ENCODE data around the gene ZPBP2. TPM values are rescaled to one million over a fixed set of nuclear protein-coding genes. Genes with fewer than 3 reads are reported as not detected.
A peak's percentile ranks its signal among the peaks of the same experiment; 100 is the strongest.

The ZPBP2 gene
- total and polyA plus RNA-seq, 2 donors: 0.11 TPM; not detected in 1

GRCh38 chr17:39916918-39917317 is 48.9 kb downstream of the ZPBP2 start:
- Histone ChIP-seq H3K27me3 (ENCODE audit: control insufficient read depth in 2 of 2, insufficient read depth in 1 of 2, low read length in 1 of 2) (no peaks in the 10 kb centered on the region), H3K27ac (ENCODE audit: low read depth in 1 of 2, low read length in 1 of 2) (no peak overlapping the region), H3K36me3 (ENCODE audit: control insufficient read depth in 2 of 2, insufficient read depth in 2 of 2, low read length in 1 of 2) (peaks cover 60 to 74% of the 10 kb centered on the region in 2 donors), H3K4me1 (ENCODE audit: control insufficient read depth in 2 of 2, insufficient read depth in 2 of 2, low read length in 2 of 2) (peaks cover 0 to 34% of the 10 kb centered on the region in 2 donors), H3K9me3 (ENCODE audit: control insufficient read depth in 2 of 2, insufficient read depth in 1 of 2, low read length in 1 of 2) (peaks cover 0 to 4% of the 10 kb centered on the region in 2 donors), H3K4me3 (ENCODE audit: low read length in 2 of 2) (no peak overlapping the region)
- DNase-seq (ENCODE audit: low read depth in 6 of 9, low spot score in 9 of 9): no peak
- WGBS: 98% methylated on average over 7 of the region's 7 CpGs

GRCh38 chr17:39919087-39919683 is 51.2 kb downstream of the ZPBP2 start:
- Histone ChIP-seq H3K36me3 (ENCODE audit: control insufficient read depth in 2 of 2, insufficient read depth in 2 of 2, low read length in 1 of 2) (peaks cover 69 to 79% of the 10 kb centered on the region in 2 donors), H3K4me1 (ENCODE audit: control insufficient read depth in 2 of 2, insufficient read depth in 2 of 2, low read length in 2 of 2) (peaks cover 6 to 57% of the 10 kb centered on the region in 2 donors), H3K9me3 (ENCODE audit: control insufficient read depth in 2 of 2, insufficient read depth in 1 of 2, low read length in 1 of 2) (peaks cover 0 to 4% of the 10 kb centered on the region in 2 donors), H3K4me3 (ENCODE audit: low read length in 2 of 2) (no peak overlapping the region), H3K27me3 (ENCODE audit: control insufficient read depth in 2 of 2, insufficient read depth in 1 of 2, low read length in 1 of 2) (no peaks in the 10 kb centered on the region), H3K27ac (ENCODE audit: low read depth in 1 of 2, low read length in 1 of 2) (no peak overlapping the region)
- 99% methylated on average over 9 of the region's 9 CpGs for WGBS
- no peak for DNase-seq (ENCODE audit: low read depth in 6 of 9, low spot score in 9 of 9)

- H3K36me3 ChIP-seq (ENCODE audit: control insufficient read depth in 2 of 2, insufficient read depth in 2 of 2, low read length in 1 of 2): peaks cover 70 to 88% of the 10 kb centered on the region in 2 donors
- 81% methylated on average over 19 of the region's 19 CpGs for WGBS
- peaks cover 20 to 70% of the 10 kb centered on the region in 2 donors for H3K4me1 ChIP-seq (ENCODE audit: control insufficient read depth in 2 of 2, insufficient read depth in 2 of 2, low read length in 2 of 2)
- H3K27me3 ChIP-seq (ENCODE audit: control insufficient read depth in 2 of 2, insufficient read depth in 1 of 2, low read length in 1 of 2): no peaks in the 10 kb centered on the region
- no peak overlapping the region for H3K4me3 ChIP-seq (ENCODE audit: low read length in 2 of 2)
- peak in 1 of 9 donors; percentile 25 for DNase-seq (ENCODE audit: low read depth in 6 of 9, low spot score in 9 of 9)
- H3K27ac ChIP-seq (ENCODE audit: low read depth in 1 of 2, low read length in 1 of 2): peak overlapping the region; percentile 61 to 72
- H3K9me3 ChIP-seq (ENCODE audit: control insufficient read depth in 2 of 2, insufficient read depth in 1 of 2, low read length in 1 of 2): peaks cover 0 to 4% of the 10 kb centered on the region in 2 donors
These were observed 52.5 kb downstream of the ZPBP2 start for GRCh38 chr17:39920218-39921210.

- H3K27me3 ChIP-seq (ENCODE audit: control insufficient read depth in 2 of 2, insufficient read depth in 1 of 2, low read length in 1 of 2): no peaks in the 10 kb centered on the region
- peaks cover 24 to 78% of the 10 kb centered on the region in 2 donors for H3K4me1 ChIP-seq (ENCODE audit: control insufficient read depth in 2 of 2, insufficient read depth in 2 of 2, low read length in 2 of 2)
- H3K36me3 ChIP-seq (ENCODE audit: control insufficient read depth in 2 of 2, insufficient read depth in 2 of 2, low read length in 1 of 2): peaks cover 65 to 81% of the 10 kb centered on the region in 2 donors
- no peak overlapping the region for H3K4me3 ChIP-seq (ENCODE audit: low read length in 2 of 2)
- WGBS: 46% methylated on average over 5 of the region's 5 CpGs
- H3K27ac ChIP-seq (ENCODE audit: low read depth in 1 of 2, low read length in 1 of 2): peak overlapping the region; percentile 61 to 72
- DNase-seq (ENCODE audit: low read depth in 6 of 9, low spot score in 9 of 9): no peak
- H3K9me3 ChIP-seq (ENCODE audit: control insufficient read depth in 2 of 2, insufficient read depth in 1 of 2, low read length in 1 of 2): peaks cover 0 to 4% of the 10 kb centered on the region in 2 donors
These were observed 53.3 kb downstream of the ZPBP2 start for GRCh38 chr17:39921323-39921722.

- DNase-seq (ENCODE audit: low read depth in 6 of 9, low spot score in 9 of 9): no peak
- Histone ChIP-seq H3K4me1 (ENCODE audit: control insufficient read depth in 2 of 2, insufficient read depth in 2 of 2, low read length in 2 of 2) (peaks cover 24 to 79% of the 10 kb centered on the region in 2 donors), H3K9me3 (ENCODE audit: control insufficient read depth in 2 of 2, insufficient read depth in 1 of 2, low read length in 1 of 2) (peaks cover 0 to 4% of the 10 kb centered on the region in 2 donors), H3K4me3 (ENCODE audit: low read length in 2 of 2) (no peak overlapping the region), H3K27me3 (ENCODE audit: control insufficient read depth in 2 of 2, insufficient read depth in 1 of 2, low read length in 1 of 2) (no peaks in the 10 kb centered on the region), H3K36me3 (ENCODE audit: control insufficient read depth in 2 of 2, insufficient read depth in 2 of 2, low read length in 1 of 2) (peaks cover 63 to 74% of the 10 kb centered on the region in 2 donors), H3K27ac (ENCODE audit: low read depth in 1 of 2, low read length in 1 of 2) (peak overlapping the region in 1 of 2 donors; percentile 72)
- WGBS: 95% methylated on average over 6 of the region's 6 CpGs
These were observed 54.0 kb downstream of the ZPBP2 start for GRCh38 chr17:39922006-39922405.

GRCh38 chr17:39923230-39923629 is 55.2 kb downstream of the ZPBP2 start:
- no peak for DNase-seq (ENCODE audit: low read depth in 6 of 9, low spot score in 9 of 9)
- H3K27me3 ChIP-seq (ENCODE audit: control insufficient read depth in 2 of 2, insufficient read depth in 1 of 2, low read length in 1 of 2): no peaks in the 10 kb centered on the region
- H3K4me3 ChIP-seq (ENCODE audit: low read length in 2 of 2): no peak overlapping the region
- no peak overlapping the region for H3K27ac ChIP-seq (ENCODE audit: low read depth in 1 of 2, low read length in 1 of 2)
- H3K36me3 ChIP-seq (ENCODE audit: control insufficient read depth in 2 of 2, insufficient read depth in 2 of 2, low read length in 1 of 2): peaks cover 59 to 65% of the 10 kb centered on the region in 2 donors
- H3K4me1 ChIP-seq (ENCODE audit: control insufficient read depth in 2 of 2, insufficient read depth in 2 of 2, low read length in 2 of 2): peaks cover 28 to 85% of the 10 kb centered on the region in 2 donors
- 98% methylated on average over 6 of the region's 6 CpGs for WGBS
- peaks cover 0 to 4% of the 10 kb centered on the region in 2 donors for H3K9me3 ChIP-seq (ENCODE audit: control insufficient read depth in 2 of 2, insufficient read depth in 1 of 2, low read length in 1 of 2)

GRCh38 chr17:39923836-39924690 is 56.1 kb downstream of the ZPBP2 start:
- DNase-seq (ENCODE audit: low read depth in 6 of 9, low spot score in 9 of 9): no peak

GRCh38 chr17:39924691-39925055 is 56.7 kb downstream of the ZPBP2 start:
- no peak for DNase-seq (ENCODE audit: low read depth in 6 of 9, low spot score in 9 of 9)
- Histone ChIP-seq H3K4me1 (ENCODE audit: control insufficient read depth in 2 of 2, insufficient read depth in 2 of 2, low read length in 2 of 2) (peaks cover 36 to 80% of the 10 kb centered on the region in 2 donors), H3K9me3 (ENCODE audit: control insufficient read depth in 2 of 2, insufficient read depth in 1 of 2, low read length in 1 of 2) (peaks cover 0 to 4% of the 10 kb centered on the region in 2 donors), H3K36me3 (ENCODE audit: control insufficient read depth in 2 of 2, insufficient read depth in 2 of 2, low read length in 1 of 2) (peaks cover 48 to 55% of the 10 kb centered on the region in 2 donors), H3K4me3 (ENCODE audit: low read length in 2 of 2) (peak overlapping the region in 1 of 2 donors; percentile 97), H3K27me3 (ENCODE audit: control insufficient read depth in 2 of 2, insufficient read depth in 1 of 2, low read length in 1 of 2) (no peaks in the 10 kb centered on the region), H3K27ac (ENCODE audit: low read depth in 1 of 2, low read length in 1 of 2) (peak overlapping the region; percentile 21)
- WGBS: 90% methylated on average over 3 of the region's 3 CpGs

More at GRCh38 chr17:39923836-39924690, 56.1 kb downstream of the ZPBP2 start:
- Histone ChIP-seq H3K9me3 (ENCODE audit: control insufficient read depth in 2 of 2, insufficient read depth in 1 of 2, low read length in 1 of 2) (peaks cover 0 to 4% of the 10 kb centered on the region in 2 donors), H3K27me3 (ENCODE audit: control insufficient read depth in 2 of 2, insufficient read depth in 1 of 2, low read length in 1 of 2) (no peaks in the 10 kb centered on the region), H3K27ac (ENCODE audit: low read depth in 1 of 2, low read length in 1 of 2) (peak overlapping the region; percentile 11 to 26), H3K36me3 (ENCODE audit: control insufficient read depth in 2 of 2, insufficient read depth in 2 of 2, low read length in 1 of 2) (peaks cover 52 to 59% of the 10 kb centered on the region in 2 donors), H3K4me3 (ENCODE audit: low read length in 2 of 2) (peak overlapping the region in 1 of 2 donors; percentile 97), H3K4me1 (ENCODE audit: control insufficient read depth in 2 of 2, insufficient read depth in 2 of 2, low read length in 2 of 2) (peaks cover 36 to 85% of the 10 kb centered on the region in 2 donors)
- WGBS: 95% methylated on average over 17 of the region's 17 CpGs

Measured in thymus (tissue), 11 donors.